GM12878 (cell line): Measurements from ENCODE around the gene MGRN1. TPM values are rescaled to one million over a fixed set of nuclear protein-coding genes. Genes with fewer than 3 reads are reported as not detected.

Experiments used
- ATAC-seq: fragments of 200-7000 bp; cut with Tn5 transposase; 3 replicates; pipeline ENCODE4 v1.9.1; 2020; ENCODE audit warnings: mild to moderate bottlenecking, moderate library complexity
- BruUV-seq: library from RNA; stranded (reverse); fragments of 400-500 nt; replicated peaks from 2 replicates; lab custom pipeline; 2021; lab: Mats Ljungman, UMichigan
- CTCF ChIA-PET: fragments of 300-600 bp; sonication (Branson Sonifier 250); formaldehyde crosslinking; extraction: SDS; loops from one replicate; lab custom pipeline; 2021; ENCODE audit warnings: inconsistent platforms; lab: Yijun Ruan, JAX
- POLR2A ChIA-PET: fragments of 350-600 bp; formaldehyde crosslinking; extraction: SDS; loops from one replicate; lab custom pipeline; 2021; ENCODE audit warnings: inconsistent platforms; lab: Charles Lee
- RAD21 ChIA-PET: fragments of 300-600 bp; sonication (Branson Sonifier 250); formaldehyde crosslinking; loops from one replicate; lab custom pipeline; 2023; ENCODE audit warnings: antibody characterized with exemption; ENCODE audit not compliant: unreplicated experiment; lab: Charles Lee
- SMC1A ChIA-PET: fragments of 300-600 bp; sonication (Branson Sonifier 250); formaldehyde crosslinking; loops from one replicate; lab custom pipeline; 2023; ENCODE audit not compliant: unreplicated experiment, uncharacterized antibody; lab: Charles Lee
- DNase-seq: peaks from one replicate; pipeline ENCODE4 v3.0.0-alpha.2; 2011; ENCODE audit warnings: low read depth, low spot score
- FAIRE-seq: peaks from 3 replicates; lab custom pipeline; 2011; peaks lifted over from hg19 to GRCh38; lab: Jason Lieb, UNC
- H2AFZ ChIP-seq: 2 replicates; pipeline ENCODE4 v1.6.0; 2011; ENCODE audit warnings: low read depth, low read length, control low read depth; ENCODE audit not compliant: control insufficient read depth
- H3K27ac ChIP-seq: 2 replicates; pipeline ENCODE4 v1.5.1; 2011; ENCODE audit warnings: control low read depth; ENCODE audit not compliant: control insufficient read depth, insufficient read depth
- H3K27me3 ChIP-seq, 2 experiments: replicated peaks in 1 of 2; 2 replicates each; pipeline versions ENCODE4 v1.6.0 to v1.6.1; 2011; ENCODE audit warnings: low read length in 1 of 2; ENCODE audit not compliant: control insufficient read depth in 2 of 2, insufficient read depth in 2 of 2
- H3K36me3 ChIP-seq, 2 experiments: 2 replicates each; pipeline ENCODE4 v1.5.1; 2011; ENCODE audit warnings: low read length in 1 of 2; ENCODE audit not compliant: control insufficient read depth in 2 of 2, insufficient read depth in 2 of 2
- H3K4me1 ChIP-seq: 2 replicates; pipeline ENCODE4 v1.6.1; 2011; ENCODE audit warnings: mild to moderate bottlenecking, low read length, moderate library complexity, mixed read lengths; ENCODE audit not compliant: control insufficient read depth, insufficient read depth
- H3K4me2 ChIP-seq: 2 replicates; pipeline ENCODE4 v1.6.0; 2011; ENCODE audit warnings: control low read depth; ENCODE audit not compliant: control insufficient read depth, insufficient read depth
- H3K4me3 ChIP-seq: fragments of 200-600 bp; sonication (generic); 2 replicates; pipeline ENCODE4 v1.5.1; 2016
- H3K79me2 ChIP-seq: 2 replicates; pipeline ENCODE4 v1.6.0; 2011; ENCODE audit warnings: low read length; ENCODE audit not compliant: control insufficient read depth, insufficient read depth
- H3K9ac ChIP-seq: 2 replicates; pipeline ENCODE4 v1.8.0; 2011; ENCODE audit warnings: low read length, control low read depth, mixed read lengths; ENCODE audit not compliant: control insufficient read depth, insufficient read depth
- H3K9me3 ChIP-seq: replicated peaks from 3 replicates; pipeline ENCODE4 v1.5.1; 2011; ENCODE audit warnings: mild to moderate bottlenecking, low read length; ENCODE audit not compliant: control insufficient read depth, insufficient read depth
- H4K20me1 ChIP-seq: 2 replicates; pipeline ENCODE4 v1.6.0; 2011; ENCODE audit not compliant: control insufficient read depth, insufficient read depth
- EED ChIP-seq: sonication (generic); IDR thresholded peaks from 2 replicates; pipeline ENCODE4 v1.6.1; 2016; ENCODE audit warnings: antibody characterized with exemption, low read depth
- KAT2A ChIP-seq: conservative IDR thresholded peaks from 2 replicates; pipeline ENCODE4 v1.6.1; 2011; ENCODE audit warnings: low read depth, low read length; ENCODE audit not compliant: control insufficient read depth
- KDM1A ChIP-seq: fragments of 200-600 bp; sonication (generic); IDR thresholded peaks from 2 replicates; pipeline ENCODE4 v1.6.1; 2016; ENCODE audit warnings: borderline replicate concordance
- LARP7 ChIP-seq: fragments of 450-650 bp; IDR thresholded peaks from 2 replicates; pipeline ENCODE4 v1.6.1; 2017; ENCODE audit warnings: mild to moderate bottlenecking
- MEF2A ChIP-seq: IDR thresholded peaks from 2 replicates; pipeline ENCODE4 v1.6.1; 2011; ENCODE audit warnings: low read depth, mild to moderate bottlenecking, low read length, moderate library complexity; ENCODE audit not compliant: insufficient read depth
- NBN ChIP-seq: fragments of 450-650 bp; IDR thresholded peaks from 2 replicates; pipeline ENCODE4 v1.6.1; 2016
- NFYB ChIP-seq: IDR thresholded peaks from 2 replicates; pipeline ENCODE4 v1.6.1; 2011; ENCODE audit warnings: low read depth, mild to moderate bottlenecking, low read length, improper control_type of control experiment, moderate library complexity; ENCODE audit not compliant: insufficient read depth
- NR2C2 ChIP-seq: IDR thresholded peaks from 2 replicates; pipeline ENCODE4 v1.6.1; 2011; ENCODE audit warnings: borderline replicate concordance, low read depth; ENCODE audit not compliant: control insufficient read depth, insufficient read length
- POU2F2 ChIP-seq: IDR thresholded peaks from 3 replicates; pipeline ENCODE4 v1.6.1; 2011; ENCODE audit warnings: low read depth, mild to moderate bottlenecking, low read length, borderline replicate concordance
- RB1 ChIP-seq: fragments of 450-650 bp; formaldehyde crosslinking; IDR thresholded peaks from 2 replicates; pipeline ENCODE4 v1.6.1; 2017; ENCODE audit warnings: mild to moderate bottlenecking, borderline replicate concordance
- SMARCA5 ChIP-seq: fragments of 450-650 bp; IDR thresholded peaks from 2 replicates; pipeline ENCODE4 v1.6.1; 2017; ENCODE audit warnings: mild to moderate bottlenecking
- SREBF1 ChIP-seq: IDR thresholded peaks from 2 replicates; pipeline ENCODE4 v1.6.1; 2012; ENCODE audit warnings: mild to moderate bottlenecking, low read length
- SREBF2 ChIP-seq: IDR thresholded peaks from 2 replicates; pipeline ENCODE4 v1.6.1; 2012; ENCODE audit warnings: mild to moderate bottlenecking, low read length
- SRF ChIP-seq, 2 experiments: IDR thresholded peaks; 2 replicates each; pipeline ENCODE4 v1.6.1; 2011; ENCODE audit warnings: low read depth in 2 of 2, low read length in 2 of 2, mild to moderate bottlenecking in 1 of 2, moderate library complexity in 1 of 2
- YY1 ChIP-seq: IDR thresholded peaks from 2 replicates; pipeline ENCODE4 v1.6.1; 2011; ENCODE audit warnings: low read depth, mild to moderate bottlenecking, low read length
- ZNF622 ChIP-seq: fragments of 450-650 bp; IDR thresholded peaks from 2 replicates; pipeline ENCODE4 v1.6.1; 2017; ENCODE audit warnings: mild to moderate bottlenecking, inconsistent platforms
- WGBS: methylation state at CpG from one replicate; pipeline ENCODE4 v1.1.6; 2016; ENCODE audit warnings: low lambda C conversion rate; ENCODE audit not compliant: insufficient replicate concordance, insufficient coverage; ENCODE audit errors: missing lambda C conversion rate; 5-methylcytosine and 5-hydroxymethylcytosine counted together
- in situ Hi-C: fragments of 300-500 bp; cut with MboI; formaldehyde crosslinking; loops from 9 replicates; pipeline ENCODE4 v1.14.3; 2018; ENCODE audit warnings: mixed read lengths
- intact Hi-C: fragments of 100-400 bp; cut with micrococcal nuclease; formaldehyde crosslinking; loops from one replicate; pipeline ENCODE4 v1.14.2; 2022; ENCODE audit not compliant: unreplicated experiment
- polyA plus RNA-seq, 11 experiments: library from polyadenylated mRNA; depleted of rRNA in 4 of 11; unstranded in 6 of 11; stranded (reverse) in 5 of 11; fragments of >200 nt; fragmentation: Nextera tagmentation in 4 of 11; fragmentation: Illumina TruSeq in 1 of 11; extraction: Ambion mirVana in 4 of 11; extraction: Trizol in 1 of 11; gene quantifications; 1 replicate in 1 of 11; 2 replicates in 10 of 11; pipeline versions ENCODE4 v1.2.1 to v1.2.3, GENCODE V29; 2011 to 2016; ENCODE audit warnings: inconsistent platforms in 2 of 11, missing spikeins in 2 of 11, low read depth in 1 of 11
- total RNA-seq, 4 experiments: library from RNA; depleted of rRNA in 3 of 4; stranded (reverse); fragments of >200 nt in 3 of 4; fragmentation: Illumina TruSeq in 1 of 4; extraction: Trizol in 1 of 4; gene quantifications; 2 replicates each; pipeline versions ENCODE4 v1.2.1 to v1.2.3, GENCODE V29; 2013 to 2021
- TF ChIP-seq, protein P1 (sequence below): fragments of 450-650 bp; IDR thresholded peaks from 2 replicates; pipeline ENCODE4 v1.6.1; 2018; ENCODE audit warnings: borderline replicate concordance, mild to moderate bottlenecking; ENCODE audit not compliant: partially characterized antibody
- TF ChIP-seq, protein P2 (sequence below): fragments of 450-650 bp; formaldehyde crosslinking; IDR thresholded peaks from 2 replicates; pipeline ENCODE4 v1.4.0; 2022; ENCODE audit warnings: mild to moderate bottlenecking, moderate library complexity

Gene MGRN1
- total and polyA plus RNA-seq, 10 of the 15 experiments (the other 5 are each of a cell fraction or from before 2014, with no cell fraction given), result 0.35 to 86.7 (median 14.6) TPM

DNA sequence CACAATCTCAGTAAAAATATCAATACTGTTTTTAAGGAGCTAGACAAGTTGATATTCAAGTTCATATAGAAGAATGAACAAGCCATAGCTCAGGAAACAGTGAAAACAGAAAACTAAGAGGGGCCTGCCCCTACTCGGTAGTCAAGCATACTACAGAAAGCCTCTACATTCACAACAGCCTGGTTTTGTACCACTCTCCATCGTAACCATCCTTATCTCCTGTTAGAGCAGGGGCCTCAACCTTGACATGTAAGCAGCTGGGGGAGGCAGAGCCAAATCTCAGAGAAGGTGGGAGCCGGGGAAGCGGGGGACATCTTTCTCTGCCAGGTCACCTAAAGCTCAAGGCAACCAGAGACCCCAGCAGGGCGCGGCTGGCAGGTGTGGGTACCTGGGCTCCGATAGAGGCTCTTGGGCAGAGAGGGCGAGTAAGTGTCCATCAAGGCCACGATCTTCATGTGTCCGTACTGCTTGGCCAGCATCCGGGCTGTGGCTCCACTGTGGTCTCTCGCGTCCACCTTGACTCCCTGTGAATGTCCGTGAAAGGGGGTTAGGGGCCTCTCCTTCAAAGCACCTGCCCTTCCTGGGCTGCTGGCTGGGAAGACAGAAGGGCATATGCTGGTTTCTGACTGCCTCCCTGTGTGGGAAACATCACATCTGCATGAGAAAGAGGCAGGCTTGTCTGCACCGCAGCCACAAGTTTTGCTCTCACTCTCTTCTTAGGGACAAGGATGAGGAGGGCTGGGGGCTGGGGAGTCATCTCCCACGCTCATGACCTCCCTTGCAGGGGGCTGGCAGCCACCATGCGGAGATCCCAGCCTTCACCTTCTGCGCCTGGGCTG, 89.3 kb downstream of the MGRN1 start:
- ATAC-seq (no peak), FAIRE-seq (no peak), DNase-seq (no peak)
- Histone ChIP-seq H2AFZ (no peak overlapping the region), H3K4me2 (no peak overlapping the region), H3K27me3 (no peaks in the 10 kb centered on the region), H3K9ac (no peak overlapping the region), H3K9me3 (no peaks in the 10 kb centered on the region), H3K36me3 (peaks cover 0 to 4% of the 10 kb centered on the region in 2 experiments; a peak in 3 of 4 replicates), H3K4me3 (no peak overlapping the region), H3K27ac (no peak overlapping the region), H3K79me2 (no peaks in the 10 kb centered on the region), H4K20me1 (no peaks in the 10 kb centered on the region), H3K4me1 (peaks cover 6% of the 10 kb centered on the region; the same call in 1 of the 2 replicates)
- ChIA-PET CTCF (no interaction called here), SMC1A (interaction anchor here (1.1 kb wide), 1 partner anchor 9 kb away, joined by 3 read pairs; no protein-coding TSS in a partner anchor), RAD21 (no interaction called here), POLR2A (interaction anchor here (0.6 kb wide), 1 partner anchor 132 kb away, joined by 3 read pairs; no protein-coding TSS in a partner anchor)
- no TSS peak for BruUV-seq
- intact Hi-C loops, result no loop called here
- in situ Hi-C loops, result no loop called here
- 89% methylated on average over 18 of the region's 18 CpGs for WGBS
- TF ChIP-seq NBN, result no peak
- no peak for TF ChIP-seq ZNF622
- no peak for TF ChIP-seq NR2C2
- no peak for TF ChIP-seq NFYB
- no peak for TF ChIP-seq MEF2A
- no peak for TF ChIP-seq SMARCA5
- no peak for TF ChIP-seq EED
- TF ChIP-seq YY1, result no peak
- no peak for TF ChIP-seq LARP7
- no peak for TF ChIP-seq POU2F2
- no peak for TF ChIP-seq SREBF1
- TF ChIP-seq KAT2A, result no peak
- TF ChIP-seq, protein P1, sequence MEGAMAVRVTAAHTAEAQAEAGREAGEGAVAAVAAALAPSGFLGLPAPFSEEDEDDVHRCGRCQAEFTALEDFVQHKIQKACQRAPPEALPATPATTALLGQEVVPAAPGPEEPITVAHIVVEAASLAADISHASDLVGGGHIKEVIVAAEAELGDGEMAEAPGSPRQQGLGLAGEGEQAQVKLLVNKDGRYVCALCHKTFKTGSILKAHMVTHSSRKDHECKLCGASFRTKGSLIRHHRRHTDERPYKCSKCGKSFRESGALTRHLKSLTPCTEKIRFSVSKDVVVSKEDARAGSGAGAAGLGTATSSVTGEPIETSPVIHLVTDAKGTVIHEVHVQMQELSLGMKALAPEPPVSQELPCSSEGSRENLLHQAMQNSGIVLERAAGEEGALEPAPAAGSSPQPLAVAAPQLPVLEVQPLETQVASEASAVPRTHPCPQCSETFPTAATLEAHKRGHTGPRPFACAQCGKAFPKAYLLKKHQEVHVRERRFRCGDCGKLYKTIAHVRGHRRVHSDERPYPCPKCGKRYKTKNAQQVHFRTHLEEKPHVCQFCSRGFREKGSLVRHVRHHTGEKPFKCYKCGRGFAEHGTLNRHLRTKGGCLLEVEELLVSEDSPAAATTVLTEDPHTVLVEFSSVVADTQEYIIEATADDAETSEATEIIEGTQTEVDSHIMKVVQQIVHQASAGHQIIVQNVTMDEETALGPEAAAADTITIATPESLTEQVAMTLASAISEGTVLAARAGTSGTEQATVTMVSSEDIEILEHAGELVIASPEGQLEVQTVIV, result no peak
- no peak for TF ChIP-seq SRF (IDR thresholded peaks at IDR 0.05; ENCODE audit: low read depth in 2 of 2, low read length in 2 of 2)
- no peak for TF ChIP-seq SREBF2
- TF ChIP-seq RB1, result no peak
- TF ChIP-seq KDM1A, result no peak
- TF ChIP-seq, protein P2, sequence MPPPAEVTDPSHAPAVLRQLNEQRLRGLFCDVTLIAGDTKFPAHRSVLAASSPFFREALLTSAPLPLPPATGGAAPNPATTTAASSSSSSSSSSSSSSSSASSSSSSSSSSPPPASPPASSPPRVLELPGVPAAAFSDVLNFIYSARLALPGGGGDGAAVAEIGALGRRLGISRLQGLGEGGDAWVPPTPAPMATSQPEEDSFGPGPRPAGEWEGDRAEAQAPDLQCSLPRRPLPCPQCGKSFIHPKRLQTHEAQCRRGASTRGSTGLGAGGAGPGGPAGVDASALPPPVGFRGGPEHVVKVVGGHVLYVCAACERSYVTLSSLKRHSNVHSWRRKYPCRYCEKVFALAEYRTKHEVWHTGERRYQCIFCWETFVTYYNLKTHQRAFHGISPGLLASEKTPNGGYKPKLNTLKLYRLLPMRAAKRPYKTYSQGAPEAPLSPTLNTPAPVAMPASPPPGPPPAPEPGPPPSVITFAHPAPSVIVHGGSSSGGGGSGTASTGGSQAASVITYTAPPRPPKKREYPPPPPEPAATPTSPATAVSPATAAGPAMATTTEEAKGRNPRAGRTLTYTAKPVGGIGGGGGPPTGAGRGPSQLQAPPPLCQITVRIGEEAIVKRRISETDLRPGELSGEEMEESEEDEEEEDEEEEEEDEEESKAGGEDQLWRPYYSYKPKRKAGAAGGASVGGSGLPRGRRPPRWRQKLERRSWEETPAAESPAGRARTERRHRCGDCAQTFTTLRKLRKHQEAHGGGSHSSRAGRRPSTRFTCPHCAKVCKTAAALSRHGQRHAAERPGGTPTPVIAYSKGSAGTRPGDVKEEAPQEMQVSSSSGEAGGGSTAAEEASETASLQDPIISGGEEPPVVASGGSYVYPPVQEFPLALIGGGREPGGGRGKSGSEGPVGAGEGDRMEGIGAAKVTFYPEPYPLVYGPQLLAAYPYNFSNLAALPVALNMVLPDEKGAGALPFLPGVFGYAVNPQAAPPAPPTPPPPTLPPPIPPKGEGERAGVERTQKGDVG, result no peak
